ENCODE results near the gene CDH26.

Gene CDH26

DNA sequence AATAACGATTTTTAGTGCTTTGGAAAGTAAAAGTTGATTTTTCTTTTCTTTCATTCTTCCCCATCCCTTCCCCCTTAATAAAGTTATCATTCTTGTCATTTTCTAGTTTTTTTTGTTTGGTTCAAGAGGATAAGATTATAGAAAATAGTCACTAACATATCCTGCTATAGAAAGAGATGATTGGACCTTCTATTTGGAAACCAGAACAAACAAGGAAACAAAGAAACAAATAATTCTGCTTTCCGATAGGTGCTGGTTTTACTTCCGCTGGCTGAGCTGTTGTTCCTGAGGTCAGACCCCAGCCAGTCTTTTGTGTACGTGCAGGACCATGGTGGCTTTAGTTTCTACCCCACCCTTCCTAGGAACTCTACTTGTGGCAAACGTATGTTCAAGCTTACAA lies at the start of gene CDH26:
TSS of gene CDH26 (plus strand) at position 301 of the 400 bp plus-strand sequence. CDS start 304 bp downstream, outside the sequence.
- DNase-seq (ENCODE audit: low read depth in 2 of 2): no peak

GRCh38 chr20:59908855-59909254 lies 49.4 kb upstream of the CDH26 start:
- no peak for DNase-seq (ENCODE audit: low read depth in 2 of 2)

DNA sequence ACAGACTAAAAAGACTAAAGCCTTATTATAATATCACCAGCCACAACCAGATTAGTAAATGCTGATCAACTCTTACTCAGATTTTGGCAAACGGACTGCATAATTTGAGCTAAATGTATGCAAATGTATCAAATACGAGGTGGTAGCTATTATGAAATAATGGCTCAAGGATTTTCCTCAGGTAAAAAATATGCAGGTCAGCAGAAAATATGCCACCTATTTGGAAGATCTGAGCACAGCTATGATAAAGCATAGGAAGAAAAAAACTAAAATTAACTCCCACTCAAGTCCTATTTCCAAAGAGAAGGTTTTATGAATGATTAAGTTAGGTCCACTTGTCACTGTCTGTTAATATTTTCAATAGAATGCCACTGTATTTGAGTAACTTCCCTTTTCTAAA lies 47.2 kb upstream of the CDH26 start:
- no peak for DNase-seq (ENCODE audit: low read depth in 2 of 2)

DNA sequence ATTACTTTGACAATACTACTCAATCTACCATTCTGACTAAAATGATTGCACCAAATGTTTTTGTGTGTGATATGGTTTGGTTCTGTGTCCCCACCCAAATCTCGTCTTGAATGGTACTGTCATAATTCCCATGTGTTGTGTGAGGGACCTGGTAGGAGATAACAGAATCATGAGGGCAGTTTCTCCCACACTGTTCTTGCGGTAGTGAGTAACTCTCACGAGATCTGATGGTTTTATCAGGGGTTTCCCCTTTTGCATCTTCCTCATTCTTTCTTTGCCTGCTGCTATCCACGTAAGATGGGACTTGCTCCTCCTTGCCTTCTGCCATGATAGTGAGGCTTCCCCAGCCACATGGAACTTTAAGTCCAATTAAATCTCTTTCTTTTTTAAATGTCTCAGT lies 45.6 kb upstream of the CDH26 start:
- DNase-seq (ENCODE audit: low read depth in 2 of 2): no peak

GRCh38 chr20:59920944-59921343 lies 37.3 kb upstream of the CDH26 start:
- DNase-seq (ENCODE audit: low read depth in 2 of 2): no peak

- DNase-seq (ENCODE audit: low read depth in 2 of 2): no peak
Measured at GRCh38 chr20:59923514-59923913, 34.7 kb upstream of the CDH26 start.

- DNase-seq (ENCODE audit: low read depth in 2 of 2): no peak
Measured at GRCh38 chr20:59925359-59925758, 32.9 kb upstream of the CDH26 start.

DNA sequence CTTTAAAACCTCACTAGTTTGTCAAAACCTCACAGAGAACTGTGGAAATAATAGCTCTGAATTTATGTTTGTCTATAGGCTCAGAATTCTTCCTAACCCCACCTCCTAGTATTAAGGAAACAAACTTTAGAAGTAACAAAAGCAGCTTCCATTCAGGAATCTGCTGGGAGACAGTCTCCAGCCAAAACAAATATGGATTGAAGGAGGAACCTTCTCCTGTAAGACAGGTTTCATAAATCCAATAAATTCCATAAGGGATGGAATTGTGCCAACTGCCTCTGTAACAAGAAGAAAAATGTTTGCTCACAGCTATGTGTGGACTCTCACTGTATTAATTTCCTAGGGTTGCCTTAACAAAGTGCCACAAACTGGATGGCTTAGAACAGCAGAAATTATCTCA lies 32.3 kb upstream of the CDH26 start:
- DNase-seq (ENCODE audit: low read depth in 2 of 2): no peak

- no peak for DNase-seq (ENCODE audit: low read depth in 2 of 2)
Measured at GRCh38 chr20:59931511-59932312, 26.5 kb upstream of the CDH26 start.

GRCh38 chr20:59932616-59933295 lies 25.5 kb upstream of the CDH26 start:
- DNase-seq (ENCODE audit: low read depth in 2 of 2): no peak

DNA sequence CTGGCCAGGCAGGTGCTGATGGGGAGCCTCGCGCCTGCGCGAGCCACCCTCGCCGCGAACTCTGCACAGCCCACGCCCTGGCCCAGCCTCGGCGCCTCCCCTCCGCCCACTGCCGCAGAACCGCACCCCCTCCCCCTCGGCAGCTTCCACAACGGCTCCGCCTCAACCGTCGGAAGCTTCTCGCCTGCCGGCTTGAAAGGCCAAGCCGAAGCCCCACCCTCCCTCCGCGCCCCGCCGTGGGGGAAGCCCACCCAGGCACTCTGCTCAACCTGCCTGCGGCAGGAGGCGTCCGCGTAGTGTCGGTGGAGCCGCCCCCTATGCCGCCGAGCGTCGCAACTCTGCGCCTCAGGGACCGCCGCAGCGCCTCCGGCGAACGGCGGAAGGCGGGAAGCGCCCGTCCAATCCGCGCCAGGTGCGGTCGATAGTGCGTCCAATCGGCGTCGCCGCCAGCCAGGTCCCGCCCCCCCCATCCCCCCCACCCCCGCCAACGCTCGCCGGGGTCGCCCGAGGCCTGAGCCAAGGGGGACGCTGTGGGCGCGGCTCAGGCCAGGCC lies 24.9 kb upstream of the CDH26 start, which contains the start of gene SYCP2:
TSS of gene SYCP2 (minus strand) at position 342 of the 553 bp plus-strand sequence. CDS start 11,224 bp downstream, outside the sequence.
- DNase-seq (ENCODE audit: low read depth in 2 of 2): peak in 1 of 2 donors; percentile 52

DNA sequence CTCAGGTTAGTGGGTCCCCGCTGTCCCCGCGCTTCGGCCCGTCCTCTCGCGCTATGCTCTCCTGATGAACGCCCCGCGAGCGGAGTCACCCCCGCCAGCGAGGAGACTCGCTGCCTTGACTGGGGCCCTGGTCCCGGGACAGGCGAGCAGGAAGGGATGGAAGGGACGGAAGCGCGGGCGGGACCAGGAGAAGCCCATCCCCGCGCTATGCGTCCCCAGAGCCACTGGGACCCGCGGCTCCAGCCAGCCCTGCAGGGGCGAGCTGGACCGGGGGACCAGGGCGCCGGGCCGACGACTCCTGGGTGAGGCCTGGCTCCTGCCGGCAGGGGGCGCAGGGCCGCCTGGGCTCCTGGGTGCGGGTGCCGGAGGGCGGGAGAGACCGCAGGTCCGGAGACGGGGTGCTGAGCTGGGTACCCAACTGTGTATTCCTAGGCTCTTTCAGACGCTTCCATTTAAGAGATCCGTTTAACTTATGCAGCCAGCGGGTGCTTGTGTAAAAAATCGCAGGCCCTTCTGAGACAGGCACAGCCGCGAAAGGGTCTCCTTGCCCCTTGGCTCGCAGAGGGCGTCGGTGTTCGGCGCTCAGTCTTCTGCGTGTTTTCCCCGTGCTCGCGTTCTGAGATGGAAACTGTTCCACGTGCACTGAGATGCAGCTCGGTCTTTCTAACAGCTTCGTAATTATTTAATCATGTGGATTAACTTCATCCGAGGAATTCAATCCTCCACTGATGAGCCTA lies 24.2 kb upstream of the CDH26 start:
- peak; percentile 59 to 66 for DNase-seq (ENCODE audit: low read depth in 2 of 2)

DNA sequence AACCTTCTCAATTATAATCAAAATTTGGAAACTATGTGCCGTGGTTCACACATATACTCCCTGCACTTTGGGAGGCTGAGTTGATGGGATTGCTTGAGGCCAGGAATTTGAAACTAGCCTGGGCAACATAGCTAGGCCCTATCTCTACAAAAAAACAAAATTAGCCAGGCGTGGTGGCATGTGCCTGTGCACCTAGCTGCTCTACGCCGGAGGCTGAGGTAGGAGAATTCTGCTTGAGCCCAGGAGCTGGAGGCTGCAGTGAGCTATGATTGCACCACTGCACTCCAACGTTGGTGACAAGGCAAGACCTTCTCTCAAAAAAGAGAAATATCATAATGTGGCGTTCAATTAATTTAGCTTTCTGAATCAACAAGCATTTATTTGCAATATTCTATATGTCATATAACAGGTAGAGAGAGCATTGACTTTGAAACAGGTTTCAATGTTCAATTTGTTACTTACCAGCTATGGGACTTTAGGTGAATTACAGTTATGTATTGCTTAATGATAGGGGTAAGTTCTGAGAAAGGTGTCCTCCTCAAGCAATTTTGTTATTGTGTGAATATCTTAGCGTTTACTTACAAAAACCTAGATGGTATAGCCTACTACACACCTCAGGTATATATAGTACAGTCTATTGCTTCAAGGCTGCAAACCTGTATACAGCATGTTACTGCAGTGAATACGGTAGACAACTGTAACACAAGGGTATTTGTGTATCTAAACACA lies 22.6 kb upstream of the CDH26 start:
- no peak for DNase-seq (ENCODE audit: low read depth in 2 of 2)

- no peak for DNase-seq (ENCODE audit: low read depth in 2 of 2)
Measured at GRCh38 chr20:59936409-59936808, 21.8 kb upstream of the CDH26 start.

GRCh38 chr20:59937150-59937549 lies 21.1 kb upstream of the CDH26 start:
- no peak for DNase-seq (ENCODE audit: low read depth in 2 of 2)

DNA sequence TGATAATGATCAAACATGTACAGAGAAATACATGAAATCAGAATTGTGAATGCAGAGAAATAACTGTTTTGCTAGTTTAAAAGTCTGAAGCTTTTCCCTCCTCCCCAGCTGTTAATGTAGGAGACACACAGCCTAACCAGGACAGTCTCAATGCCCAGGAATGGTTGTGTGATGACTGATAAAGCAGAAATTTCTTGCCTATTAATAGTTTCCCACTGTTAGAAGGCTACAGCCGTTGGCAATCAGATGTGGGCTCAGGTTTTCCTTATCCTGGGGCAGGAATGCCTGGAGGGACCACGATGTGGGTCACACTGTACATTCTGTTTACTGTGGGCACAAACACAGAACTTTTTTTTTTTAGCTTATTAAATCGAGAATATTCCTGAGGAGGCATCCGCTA lies 20.0 kb upstream of the CDH26 start:
- no peak for DNase-seq (ENCODE audit: low read depth in 2 of 2)

GRCh38 chr20:59938696-59939051 lies 19.5 kb upstream of the CDH26 start:
- DNase-seq (ENCODE audit: low read depth in 2 of 2): no peak

GRCh38 chr20:59939052-59939878 lies 19.0 kb upstream of the CDH26 start:
- no peak for DNase-seq (ENCODE audit: low read depth in 2 of 2)

GRCh38 chr20:59939879-59940128 lies 18.4 kb upstream of the CDH26 start:
- no peak for DNase-seq (ENCODE audit: low read depth in 2 of 2)

GRCh38 chr20:59940129-59940955 lies 17.9 kb upstream of the CDH26 start, which contains the start of the genes FAM217B and PPP1R3D:
Gene FAM217B (plus strand): TSS chr20:59940389. CDS start chr20:59943944, 3,555 bp downstream.
Gene PPP1R3D (minus strand): TSS chr20:59940305. CDS start chr20:59939931, 374 bp downstream.
- DNase-seq (ENCODE audit: low read depth in 2 of 2): peak; percentile 90 to 91
